Neural progenitor cell (in vitro differentiated cells): ENCODE measurements around the gene AIFM3. TPM values are rescaled to one million over a fixed set of nuclear protein-coding genes. Genes with fewer than 3 reads are reported as not detected.

Experiments used
- DNase-seq: peaks from one replicate; pipeline ENCODE4 v3.0.0-alpha.2; 2016; ENCODE audit warnings: low spot score
- H2AFZ ChIP-seq: fragments of 200-600 bp; sonication (generic); replicated peaks from 2 replicates; pipeline ENCODE4 v1.6.1; 2016; ENCODE audit warnings: antibody characterized with exemption
- H3F3A ChIP-seq: fragments of 200-600 bp; sonication (generic); 2 replicates; pipeline ENCODE4 v1.6.1; 2016; ENCODE audit warnings: antibody characterized with exemption, low read depth
- H3K27ac ChIP-seq: fragments of 200-600 bp; sonication (generic); 2 replicates; pipeline ENCODE4 v1.5.1; 2016; ENCODE audit warnings: mild to moderate bottlenecking
- H3K27me3 ChIP-seq: fragments of 200-600 bp; sonication (generic); 2 replicates; pipeline ENCODE4 v1.6.1; 2016; ENCODE audit warnings: mild to moderate bottlenecking, moderate library complexity
- H3K36me3 ChIP-seq: fragments of 200-600 bp; sonication (generic); 2 replicates; pipeline ENCODE4 v1.5.1; 2016
- H3K4me1 ChIP-seq: fragments of 200-600 bp; sonication (generic); 2 replicates; pipeline ENCODE4 v1.6.1; 2016; ENCODE audit warnings: mixed run types
- H3K4me2 ChIP-seq: fragments of 200-600 bp; sonication (generic); 2 replicates; pipeline ENCODE4 v1.6.1; 2016
- H3K4me3 ChIP-seq: fragments of 200-600 bp; sonication (generic); 2 replicates; pipeline ENCODE4 v1.5.1; 2016
- H3K79me2 ChIP-seq: fragments of 200-600 bp; sonication (generic); 2 replicates; pipeline ENCODE4 v1.6.1; 2016; ENCODE audit warnings: low read depth
- H3K9ac ChIP-seq: fragments of 200-600 bp; sonication (generic); 2 replicates; pipeline ENCODE4 v1.6.1; 2016
- H3K9me3 ChIP-seq: fragments of 200-600 bp; sonication (generic); 2 replicates; pipeline ENCODE4 v1.5.1; 2016; ENCODE audit warnings: low read depth
- H4K20me1 ChIP-seq: fragments of 200-600 bp; sonication (generic); 2 replicates; pipeline ENCODE4 v1.6.1; 2016; ENCODE audit warnings: low read depth
- H3K27ac Mint-ChIP-seq: 3 replicates; pipeline ENCODE4 v1.8.0; 2021; ENCODE audit warnings: mixed read lengths
- H3K27me3 Mint-ChIP-seq: 2 replicates; pipeline ENCODE4 v1.8.0; 2022; ENCODE audit warnings: low read depth, mild to moderate bottlenecking, inconsistent platforms, moderate library complexity, mixed read lengths; ENCODE audit not compliant: insufficient read depth
- H3K36me3 Mint-ChIP-seq: 3 replicates; pipeline ENCODE4 v1.8.0; 2021; ENCODE audit warnings: mixed read lengths
- H3K4me1 Mint-ChIP-seq: 3 replicates; pipeline ENCODE4 v1.8.0; 2021; ENCODE audit warnings: mixed read lengths
- H3K4me3 Mint-ChIP-seq: 3 replicates; pipeline ENCODE4 v1.8.0; 2021; ENCODE audit warnings: mild to moderate bottlenecking, moderate library complexity, mixed read lengths
- H3K9me3 Mint-ChIP-seq: 3 replicates; pipeline ENCODE4 v1.8.0; 2020; ENCODE audit warnings: mixed read lengths
- EZH2 ChIP-seq: fragments of 200-600 bp; sonication (generic); IDR thresholded peaks from 2 replicates; pipeline ENCODE4 v1.6.1; 2017; ENCODE audit warnings: antibody characterized with exemption, mild to moderate bottlenecking, moderate library complexity
- EZH2phosphoT487 ChIP-seq: fragments of 200-600 bp; sonication (generic); IDR thresholded peaks from 2 replicates; pipeline ENCODE4 v1.6.1; 2017; ENCODE audit warnings: antibody characterized with exemption
- total RNA-seq: library from RNA; depleted of rRNA; stranded (reverse); fragments of >200 nt; gene quantifications from 2 replicates; pipeline ENCODE4 v1.2.3, GENCODE V29; 2015; ENCODE audit warnings: low replicate concordance
- TF ChIP-seq, protein P1 (sequence below): fragments of 200-600 bp; sonication (generic); IDR thresholded peaks from 2 replicates; pipeline ENCODE4 v1.5.1; 2017; ENCODE audit warnings: antibody characterized with exemption, mild to moderate bottlenecking

The AIFM3 gene
- total RNA-seq, 1 donor from 2014 or later: 4.3 TPM

DNA sequence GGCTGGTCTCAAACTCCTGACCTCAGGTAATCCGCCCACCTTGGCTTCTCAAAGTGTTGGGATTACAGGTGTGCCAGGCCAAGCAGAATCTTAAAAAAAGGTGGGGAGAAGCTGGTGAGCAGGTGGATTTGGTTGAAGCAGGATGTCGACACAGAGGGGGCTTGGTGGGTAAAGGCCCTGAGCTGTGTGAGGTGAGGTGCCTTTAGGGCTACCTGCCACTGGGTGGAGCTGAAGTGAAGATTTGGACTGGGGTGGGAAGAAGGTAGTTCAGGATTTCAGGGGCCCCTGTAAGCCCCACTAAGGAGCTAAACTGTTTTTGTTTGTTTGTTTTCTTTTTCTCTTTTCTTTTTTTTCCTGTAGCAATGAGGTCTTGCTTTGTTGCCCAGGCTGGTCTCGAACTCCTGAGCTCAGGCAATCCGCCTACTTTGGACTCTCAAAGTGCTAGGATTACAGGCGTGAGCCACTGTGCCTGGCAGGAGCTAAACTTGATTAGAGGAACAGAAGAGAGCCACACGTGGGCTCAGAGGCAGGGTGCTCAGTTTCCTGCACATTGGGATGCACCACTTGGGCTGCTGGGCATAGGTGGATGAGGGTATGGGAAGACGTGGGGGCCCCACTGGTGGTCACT, 53.9 kb downstream of the AIFM3 start:
- no peak for TF ChIP-seq EZH2phosphoT487
- no peak for TF ChIP-seq EZH2
- TF ChIP-seq, protein P1, sequence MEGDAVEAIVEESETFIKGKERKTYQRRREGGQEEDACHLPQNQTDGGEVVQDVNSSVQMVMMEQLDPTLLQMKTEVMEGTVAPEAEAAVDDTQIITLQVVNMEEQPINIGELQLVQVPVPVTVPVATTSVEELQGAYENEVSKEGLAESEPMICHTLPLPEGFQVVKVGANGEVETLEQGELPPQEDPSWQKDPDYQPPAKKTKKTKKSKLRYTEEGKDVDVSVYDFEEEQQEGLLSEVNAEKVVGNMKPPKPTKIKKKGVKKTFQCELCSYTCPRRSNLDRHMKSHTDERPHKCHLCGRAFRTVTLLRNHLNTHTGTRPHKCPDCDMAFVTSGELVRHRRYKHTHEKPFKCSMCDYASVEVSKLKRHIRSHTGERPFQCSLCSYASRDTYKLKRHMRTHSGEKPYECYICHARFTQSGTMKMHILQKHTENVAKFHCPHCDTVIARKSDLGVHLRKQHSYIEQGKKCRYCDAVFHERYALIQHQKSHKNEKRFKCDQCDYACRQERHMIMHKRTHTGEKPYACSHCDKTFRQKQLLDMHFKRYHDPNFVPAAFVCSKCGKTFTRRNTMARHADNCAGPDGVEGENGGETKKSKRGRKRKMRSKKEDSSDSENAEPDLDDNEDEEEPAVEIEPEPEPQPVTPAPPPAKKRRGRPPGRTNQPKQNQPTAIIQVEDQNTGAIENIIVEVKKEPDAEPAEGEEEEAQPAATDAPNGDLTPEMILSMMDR: peak; percentile 57
- peak overlapping the region; percentile 72 for H3K27ac Mint-ChIP-seq
- H3K27ac ChIP-seq: no peak overlapping the region

DNA sequence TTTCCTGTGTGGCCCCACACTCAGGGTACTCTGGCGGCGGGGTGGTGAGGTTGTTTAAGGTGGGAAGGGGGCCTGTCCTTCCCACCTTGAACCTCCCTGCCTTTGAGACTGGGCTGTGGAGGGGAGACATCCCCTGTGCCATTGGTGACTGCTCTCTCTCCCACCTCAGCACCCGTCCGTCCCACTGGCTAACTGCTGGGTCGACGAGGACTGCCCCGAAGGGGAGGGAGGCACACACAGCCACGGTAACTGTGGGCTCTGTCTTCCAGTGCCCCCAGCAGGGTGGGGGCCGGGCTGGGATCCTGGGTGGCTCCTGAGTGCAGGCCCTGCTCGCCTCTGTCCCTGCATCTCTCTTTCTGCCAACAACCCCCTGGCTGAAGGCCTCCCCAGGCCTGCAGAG, 55.5 kb downstream of the AIFM3 start:
- Mint-ChIP-seq H3K27me3 (no peaks in the 10 kb centered on the region), H3K4me1 (peaks cover 22% of the 10 kb centered on the region), H3K9me3 (no peaks in the 10 kb centered on the region), H3K4me3 (no peak overlapping the region), H3K36me3 (peaks cover 2% of the 10 kb centered on the region), H3K27ac (no peak overlapping the region)
- Histone ChIP-seq H3K9me3 (no peaks in the 10 kb centered on the region), H3K27me3 (no peaks in the 10 kb centered on the region), H3K9ac (no peak overlapping the region), H3K36me3 (no peaks in the 10 kb centered on the region), H4K20me1 (no peaks in the 10 kb centered on the region), H3K4me2 (no peak overlapping the region), H3K4me1 (no peaks in the 10 kb centered on the region), H3K4me3 (no peak overlapping the region), H3K27ac (no peak overlapping the region), H3K79me2 (no peaks in the 10 kb centered on the region), H3F3A (no peaks in the 10 kb centered on the region), H2AFZ (no peak overlapping the region)
- no peak for DNase-seq
- TF ChIP-seq EZH2 (no peak), EZH2phosphoT487 (no peak)
- TF ChIP-seq, protein P1: no peak

More for the DNA sequence above, 53.9 kb downstream of the AIFM3 start:
- Mint-ChIP-seq H3K4me3 (no peak overlapping the region), H3K36me3 (peaks cover 2% of the 10 kb centered on the region), H3K9me3 (no peaks in the 10 kb centered on the region), H3K27me3 (peaks cover under 1% of the 10 kb centered on the region), H3K4me1 (peaks cover 33% of the 10 kb centered on the region)
- Histone ChIP-seq H3K79me2 (no peaks in the 10 kb centered on the region), H3F3A (no peaks in the 10 kb centered on the region), H3K9me3 (no peaks in the 10 kb centered on the region), H2AFZ (no peak overlapping the region), H4K20me1 (no peaks in the 10 kb centered on the region), H3K4me2 (no peak overlapping the region), H3K4me3 (no peak overlapping the region), H3K27me3 (no peaks in the 10 kb centered on the region), H3K36me3 (no peaks in the 10 kb centered on the region), H3K4me1 (peaks cover 1% of the 10 kb centered on the region), H3K9ac (no peak overlapping the region)
- peak; percentile 55 for DNase-seq

DNA sequence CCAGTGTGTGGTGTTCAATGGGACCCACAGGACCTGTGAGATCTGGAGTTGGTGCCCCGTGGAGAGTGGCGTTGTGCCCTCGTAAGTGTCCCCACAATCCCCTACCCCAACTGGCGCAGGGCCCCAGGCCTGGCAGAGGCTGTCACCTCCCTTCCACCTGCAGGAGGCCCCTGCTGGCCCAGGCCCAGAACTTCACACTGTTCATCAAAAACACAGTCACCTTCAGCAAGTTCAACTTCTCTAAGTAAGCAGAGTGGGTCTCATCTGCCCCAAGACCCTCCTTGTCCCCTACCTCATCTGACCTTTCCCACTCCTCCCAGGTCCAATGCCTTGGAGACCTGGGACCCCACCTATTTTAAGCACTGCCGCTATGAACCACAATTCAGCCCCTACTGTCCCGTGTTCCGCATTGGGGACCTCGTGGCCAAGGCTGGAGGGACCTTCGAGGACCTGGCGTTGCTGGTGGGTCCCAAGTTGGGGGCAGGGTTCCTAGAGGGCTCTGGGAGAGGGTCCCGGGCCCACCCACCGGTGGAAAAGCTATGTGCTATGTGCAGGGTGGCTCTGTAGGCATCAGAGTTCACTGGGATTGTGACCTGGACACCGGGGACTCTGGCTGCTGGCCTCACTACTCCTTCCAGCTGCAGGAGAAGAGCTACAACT, 56.0 kb downstream of the AIFM3 start:
- H3K4me3 ChIP-seq: no peak overlapping the region
- no peaks in the 10 kb centered on the region for H3K27me3 ChIP-seq
- H3K4me2 ChIP-seq: no peak overlapping the region
- no peaks in the 10 kb centered on the region for H4K20me1 ChIP-seq
- no peak overlapping the region for H3K9ac ChIP-seq
- no peaks in the 10 kb centered on the region for H3K9me3 Mint-ChIP-seq
- no peaks in the 10 kb centered on the region for H3F3A ChIP-seq
- no peaks in the 10 kb centered on the region for H3K36me3 ChIP-seq
- H3K9me3 ChIP-seq: no peaks in the 10 kb centered on the region
- H3K79me2 ChIP-seq: no peaks in the 10 kb centered on the region
- peaks cover 2% of the 10 kb centered on the region for H3K36me3 Mint-ChIP-seq
- no peak overlapping the region for H2AFZ ChIP-seq
- DNase-seq: no peak
- TF ChIP-seq, protein P1: no peak
- TF ChIP-seq EZH2phosphoT487 (no peak), EZH2 (no peak)
- H3K27ac Mint-ChIP-seq: no peak overlapping the region
- H3K27me3 Mint-ChIP-seq: no peaks in the 10 kb centered on the region
- no peak overlapping the region for H3K4me3 Mint-ChIP-seq
- H3K4me1 Mint-ChIP-seq: peaks cover 16% of the 10 kb centered on the region
- no peak overlapping the region for H3K27ac ChIP-seq
- H3K4me1 ChIP-seq: no peaks in the 10 kb centered on the region
